Erythroblast (primary cell): Measurements from ENCODE around the gene IMMP2L.

ENCODE experiments used
- GATA1 ChIP-seq: IDR thresholded peaks from 2 replicates; pipeline ENCODE4 v1.6.1; 2011; ENCODE audit warnings: low read depth, mild to moderate bottlenecking, control low read depth, low read length, moderate library complexity
- POLR2A ChIP-seq: IDR thresholded peaks from 2 replicates; pipeline ENCODE4 v1.6.1; 2011; ENCODE audit warnings: mild to moderate bottlenecking, low read length

DNA sequence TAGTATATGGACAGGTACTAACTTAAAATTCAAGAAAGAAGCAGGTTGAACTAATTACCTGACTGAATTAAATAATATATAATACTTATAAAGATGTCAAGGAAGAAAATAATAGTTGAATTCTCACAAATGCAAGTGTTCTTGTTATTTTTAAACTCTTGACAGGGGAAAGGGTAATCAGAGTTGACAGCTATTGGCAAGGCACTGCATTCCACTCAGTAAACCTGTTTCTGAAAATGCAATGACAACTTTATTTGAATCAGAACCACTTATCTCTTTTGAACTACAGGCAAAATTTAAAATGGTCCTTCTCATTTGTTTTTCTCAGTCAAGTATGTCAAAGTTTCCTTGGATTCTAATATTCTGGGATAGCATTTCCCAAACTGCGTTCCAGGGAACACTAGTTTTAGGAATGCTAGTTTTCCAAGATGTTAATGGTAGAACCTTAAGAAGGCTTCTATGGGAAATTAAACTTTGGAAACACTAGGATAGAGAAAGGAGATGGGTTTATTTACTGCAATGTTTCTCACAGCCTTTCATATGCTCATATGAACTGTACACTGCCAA is 575.1 kb downstream of the IMMP2L start:
- no peak for TF ChIP-seq POLR2A
- no peak for TF ChIP-seq GATA1
